Germinal center (tissue), 1 donor: Measurements from ENCODE around the gene YAF2.

Experiments
- DNase-seq: peaks from one replicate; pipeline ENCODE4 v3.0.0; 2012; ENCODE audit warnings: mixed read lengths, low spot score

Gene YAF2, protein sequence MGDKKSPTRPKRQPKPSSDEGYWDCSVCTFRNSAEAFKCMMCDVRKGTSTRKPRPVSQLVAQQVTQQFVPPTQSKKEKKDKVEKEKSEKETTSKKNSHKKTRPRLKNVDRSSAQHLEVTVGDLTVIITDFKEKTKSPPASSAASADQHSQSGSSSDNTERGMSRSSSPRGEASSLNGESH

DNA sequence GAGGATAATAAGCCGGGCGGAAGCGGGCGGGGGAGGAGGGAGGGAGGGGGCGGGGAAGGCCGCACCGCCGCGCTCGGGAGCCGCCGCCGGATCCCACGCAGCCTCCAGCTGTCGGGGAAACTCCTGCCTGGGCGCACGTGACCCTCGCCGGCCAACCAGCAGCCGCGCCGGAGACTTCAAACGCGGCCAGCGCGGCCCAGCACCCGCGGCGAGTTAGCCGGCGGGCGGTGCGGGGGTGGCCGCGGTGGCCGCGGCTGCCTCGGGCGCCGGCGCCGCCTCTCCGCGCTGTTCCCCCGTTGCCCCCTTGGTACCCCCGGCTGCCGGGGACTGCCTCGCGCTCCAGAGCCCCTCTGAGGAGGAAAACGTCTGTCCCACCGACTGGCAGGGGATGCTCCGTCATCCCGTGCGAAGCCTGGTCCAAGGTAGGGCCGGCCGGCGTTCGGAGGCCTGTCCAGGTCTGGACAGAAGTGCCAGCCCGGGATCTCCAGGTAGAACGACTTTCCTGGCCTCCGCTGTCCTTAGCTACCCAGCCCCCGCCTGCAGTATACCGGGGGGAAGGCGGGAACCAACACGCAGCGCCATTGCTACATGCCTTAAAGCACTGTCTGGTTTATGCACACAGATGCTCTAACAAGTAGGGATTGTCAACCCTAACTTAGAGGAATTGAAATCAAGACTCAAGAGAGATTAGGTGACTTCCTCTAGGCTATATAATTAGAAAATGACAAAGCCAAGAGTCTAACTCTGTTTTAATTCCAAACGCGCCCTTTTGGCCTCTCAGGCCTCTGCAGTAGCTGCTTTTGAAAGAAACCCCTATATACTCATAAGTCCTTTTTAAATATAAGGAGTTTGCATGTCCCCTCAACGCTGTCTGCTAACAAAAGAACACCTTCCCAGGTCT, at the start of gene YAF2:
Gene YAF2, minus strand, starts transcription at position 9 of the 901 bp plus-strand sequence. CDS start 68 bp downstream, outside the sequence.
- peak; percentile 88 for DNase-seq

DNA sequence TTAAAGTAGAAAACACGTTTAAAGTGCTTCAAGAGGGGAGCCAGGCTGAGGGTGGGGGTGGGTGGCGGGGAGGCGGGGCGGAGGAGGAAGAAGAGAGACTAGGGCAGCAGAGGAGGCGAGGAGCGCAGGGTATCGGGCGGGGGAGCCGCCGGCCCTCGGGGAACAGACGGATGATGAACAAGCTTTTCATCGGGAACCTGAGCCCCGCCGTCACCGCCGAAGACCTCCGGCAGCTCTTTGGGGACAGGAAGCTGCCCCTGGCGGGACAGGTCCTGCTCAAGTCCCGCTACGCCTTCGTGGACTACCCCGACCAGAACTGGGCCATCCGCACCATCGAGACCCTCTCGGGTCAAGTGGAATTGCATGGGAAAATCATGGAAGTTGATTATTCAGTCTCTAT, 48.7 kb upstream of the YAF2 start:
- no peak for DNase-seq

DNA sequence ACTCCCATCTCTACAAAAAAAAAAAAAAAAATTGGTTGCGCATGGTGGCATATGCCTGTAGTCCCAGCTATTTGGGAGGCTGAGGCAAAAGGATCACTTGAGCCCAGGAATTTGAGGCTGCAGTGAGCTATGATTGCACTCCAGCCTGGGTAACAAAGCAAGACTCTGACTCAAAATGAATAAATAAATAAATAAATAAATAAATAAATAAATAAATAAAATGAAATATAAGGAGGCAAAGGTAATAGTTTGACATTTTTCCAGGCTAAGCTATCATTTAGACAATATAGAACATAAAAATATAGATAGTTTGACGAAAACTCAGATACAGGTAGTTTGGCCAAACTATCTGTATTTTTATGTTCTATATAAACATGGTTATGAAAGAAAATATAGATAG, 47.4 kb upstream of the YAF2 start:
- no peak for DNase-seq

DNA sequence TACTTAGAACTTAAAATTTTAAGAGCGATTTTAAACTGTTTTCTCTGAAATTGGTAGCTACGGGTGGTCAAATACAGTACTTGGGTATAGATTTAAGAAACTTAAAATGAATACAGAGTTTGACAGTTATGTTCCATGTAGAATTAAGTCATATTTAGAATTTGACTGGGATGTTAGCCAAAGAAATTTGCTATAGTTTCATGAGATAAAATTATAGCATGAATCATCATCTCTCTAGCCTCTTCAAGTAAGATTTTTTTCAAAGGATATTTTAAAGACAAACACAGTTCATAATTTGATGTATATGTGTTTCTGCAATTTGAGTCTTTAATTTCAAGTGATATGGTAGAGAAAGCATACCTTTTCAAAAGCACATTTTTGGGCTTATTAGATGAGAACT, 46.8 kb upstream of the YAF2 start:
- DNase-seq = no peak

DNA sequence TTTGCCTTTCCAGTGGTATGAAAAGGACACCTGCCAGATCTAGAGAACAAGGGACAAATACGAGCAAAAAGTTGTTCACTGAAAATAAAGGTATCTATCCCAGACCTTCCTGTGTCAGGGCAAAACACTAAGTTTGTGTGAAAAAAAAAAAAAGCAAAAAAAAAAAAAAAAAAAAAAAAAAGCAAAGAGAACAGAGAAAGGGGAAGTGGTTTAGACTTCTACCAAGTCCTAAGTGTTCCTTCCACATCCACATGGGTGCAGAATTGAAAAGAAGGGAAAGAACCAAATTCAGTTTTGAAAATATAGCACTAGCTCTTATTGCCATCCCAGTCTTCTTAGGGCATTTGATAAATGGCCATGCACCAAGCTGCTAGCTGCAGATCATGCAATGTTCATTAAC, 46.1 kb upstream of the YAF2 start:
- no peak for DNase-seq

DNA sequence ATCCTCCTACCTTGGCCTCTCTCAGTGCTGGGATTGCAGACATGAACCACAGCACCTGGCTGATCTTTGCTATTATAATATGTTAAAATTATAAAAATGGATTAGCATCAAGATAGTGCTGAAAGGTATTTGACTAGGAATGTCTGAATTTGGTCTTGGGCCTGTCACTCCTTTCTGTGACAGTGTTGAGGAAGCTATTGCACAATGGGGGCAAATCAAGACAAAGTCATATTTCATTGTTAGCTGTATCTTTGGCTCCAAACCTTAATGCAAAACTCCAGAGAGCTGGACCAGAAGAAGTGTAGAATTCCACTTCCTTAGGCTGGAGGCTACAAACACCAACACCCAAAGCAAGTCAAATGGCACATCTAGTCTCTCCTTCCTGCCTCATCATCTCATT, 45.7 kb upstream of the YAF2 start:
- no peak for DNase-seq

DNA sequence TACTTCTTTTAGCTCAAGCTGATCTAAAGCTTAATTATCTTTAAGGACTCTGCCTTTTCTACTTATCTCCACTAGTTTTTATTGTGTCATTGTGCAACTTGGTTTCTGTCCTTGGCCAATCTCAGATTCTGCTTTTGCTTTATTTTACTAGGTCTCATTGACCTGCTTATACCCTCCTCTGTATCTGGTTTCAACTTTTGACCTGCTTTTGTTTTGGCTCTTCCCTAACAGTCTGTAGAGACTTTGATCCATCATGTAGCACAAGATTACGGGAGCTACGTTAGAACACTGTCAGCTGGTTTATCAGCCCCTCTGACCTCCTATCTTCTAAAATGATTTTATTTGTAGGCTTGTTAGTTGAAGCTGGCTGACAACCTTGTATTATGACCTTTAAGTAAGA, 44.2 kb upstream of the YAF2 start:
- DNase-seq = no peak

DNA sequence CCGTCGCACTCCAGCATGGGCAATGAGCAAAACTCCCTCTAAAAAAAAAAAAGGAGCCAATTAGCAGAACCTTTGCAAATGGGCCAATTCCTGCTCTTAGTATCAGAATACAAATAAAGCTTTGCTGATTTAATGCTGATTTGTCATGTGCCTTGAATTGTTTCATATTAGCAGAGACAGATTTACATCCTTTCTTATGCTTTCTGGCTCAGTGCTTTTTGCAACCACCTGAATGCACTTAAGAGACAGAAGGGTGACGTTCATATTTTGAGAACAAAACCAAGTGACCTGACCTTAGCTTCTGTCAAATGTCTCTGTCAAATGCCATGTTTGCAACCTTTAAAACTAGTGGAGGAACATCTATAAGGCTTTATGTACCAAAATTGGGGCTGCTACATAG, 43.8 kb upstream of the YAF2 start:
- DNase-seq = no peak

DNA sequence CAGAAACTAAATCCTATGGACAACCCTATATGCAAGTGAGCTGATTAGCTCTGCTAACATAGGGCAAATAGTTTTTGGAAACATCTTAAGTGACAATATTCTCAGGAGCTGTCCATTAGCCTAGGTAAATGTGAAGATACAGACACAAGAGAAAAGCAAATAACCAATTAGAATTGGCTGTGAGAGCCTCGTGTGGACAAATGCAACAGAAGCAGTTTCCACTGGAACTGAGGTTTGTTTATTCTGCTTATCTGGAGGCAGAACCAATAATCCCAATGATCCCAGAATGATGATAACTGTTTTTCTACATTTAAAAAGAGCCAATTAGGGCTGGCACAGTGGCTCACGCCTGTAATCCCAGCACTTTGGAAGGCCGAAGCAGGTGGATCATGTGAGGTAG, 43.2 kb upstream of the YAF2 start:
- DNase-seq = no peak

DNA sequence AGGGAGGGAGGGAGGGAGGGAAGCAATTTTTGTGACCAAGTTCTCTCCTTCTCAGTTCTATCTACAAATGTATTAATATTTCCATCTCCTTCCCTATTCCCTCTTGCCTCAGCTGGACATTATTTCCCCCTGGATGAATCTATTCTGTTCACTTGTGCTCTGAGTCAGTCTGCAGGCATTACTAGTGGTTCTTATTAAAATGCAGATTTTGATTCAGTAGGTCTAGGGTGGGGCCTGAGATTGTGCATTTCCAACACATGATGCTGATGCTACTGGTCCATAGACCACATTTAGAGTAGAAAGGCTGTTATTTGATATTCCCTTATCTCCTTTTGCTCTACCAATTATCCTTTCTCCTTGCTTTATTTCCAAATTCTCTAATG, 40.1 kb upstream of the YAF2 start:
- DNase-seq = no peak

DNA sequence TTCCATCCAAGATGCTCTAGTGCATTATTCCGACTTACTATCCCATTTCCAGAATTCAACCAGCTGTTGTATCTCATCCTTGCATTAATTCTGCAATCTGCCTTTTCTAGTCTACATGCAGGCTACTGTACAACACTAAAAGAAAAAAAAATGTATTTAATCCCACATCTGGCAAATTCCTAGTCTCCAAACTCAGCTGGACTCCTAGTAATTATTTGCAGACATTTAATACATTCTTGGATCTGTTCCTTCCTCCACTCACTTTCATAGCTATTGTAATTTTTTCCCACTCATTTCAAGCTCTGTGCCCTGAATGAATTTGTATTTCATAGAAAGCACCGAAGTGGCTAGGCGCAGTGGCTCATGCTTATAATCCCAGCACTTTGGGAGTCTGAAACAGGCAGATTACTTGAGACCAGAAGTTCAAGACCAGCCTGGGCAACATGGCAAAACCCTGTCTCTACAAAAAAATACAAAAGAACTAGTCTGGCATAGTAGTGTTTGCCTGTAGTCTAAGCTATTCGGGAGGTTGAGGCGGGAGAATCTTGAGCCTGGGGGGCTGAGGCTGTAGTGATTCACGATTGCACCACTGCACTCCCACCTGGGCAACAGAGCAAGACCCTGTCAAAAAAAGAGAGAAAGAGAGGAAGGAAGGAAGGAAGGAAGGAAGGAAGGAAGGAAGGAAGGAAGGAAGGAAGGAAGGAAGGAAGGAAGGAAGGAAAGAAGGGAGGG, 39.5 kb upstream of the YAF2 start:
- no peak for DNase-seq

DNA sequence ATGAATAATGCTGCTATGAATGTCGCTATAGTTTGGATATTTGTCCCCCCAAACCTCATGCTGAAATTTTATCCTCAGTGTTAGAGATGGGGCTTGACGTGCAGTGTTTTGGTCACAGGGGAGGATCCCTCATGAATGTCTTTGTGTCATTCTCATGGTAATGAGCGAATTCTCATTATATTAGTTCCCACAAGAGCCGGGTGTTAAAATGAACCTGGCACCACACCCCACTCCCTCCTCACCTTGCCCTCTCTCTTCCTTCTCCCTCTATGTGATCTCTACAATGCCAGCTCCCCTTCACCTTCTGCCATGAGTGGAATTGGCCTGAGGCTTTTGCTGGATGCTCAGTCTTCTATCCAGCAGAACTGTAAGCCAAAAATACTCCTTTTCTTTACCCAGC, 37.5 kb upstream of the YAF2 start:
- no peak for DNase-seq

DNA sequence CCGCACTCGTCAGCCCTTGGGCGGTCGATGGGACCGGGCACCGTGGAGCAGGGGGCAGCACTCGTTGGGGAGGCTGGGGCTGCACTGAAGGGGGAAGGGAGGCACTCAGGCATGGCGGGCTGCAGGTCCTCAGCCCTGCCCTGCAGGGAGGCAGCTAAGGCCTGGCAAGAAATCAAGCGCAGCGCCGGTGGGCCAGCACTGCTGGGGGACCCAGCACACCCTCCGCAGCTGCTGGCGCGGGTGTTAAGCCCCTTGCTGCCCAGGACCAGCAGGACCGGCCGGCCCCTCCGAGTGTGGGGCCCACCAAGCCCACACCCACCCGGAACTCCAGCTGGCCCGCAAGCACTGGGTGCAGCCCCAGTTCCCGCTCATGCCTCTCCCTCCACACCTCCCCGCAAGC, 35.7 kb upstream of the YAF2 start:
- DNase-seq = no peak

DNA sequence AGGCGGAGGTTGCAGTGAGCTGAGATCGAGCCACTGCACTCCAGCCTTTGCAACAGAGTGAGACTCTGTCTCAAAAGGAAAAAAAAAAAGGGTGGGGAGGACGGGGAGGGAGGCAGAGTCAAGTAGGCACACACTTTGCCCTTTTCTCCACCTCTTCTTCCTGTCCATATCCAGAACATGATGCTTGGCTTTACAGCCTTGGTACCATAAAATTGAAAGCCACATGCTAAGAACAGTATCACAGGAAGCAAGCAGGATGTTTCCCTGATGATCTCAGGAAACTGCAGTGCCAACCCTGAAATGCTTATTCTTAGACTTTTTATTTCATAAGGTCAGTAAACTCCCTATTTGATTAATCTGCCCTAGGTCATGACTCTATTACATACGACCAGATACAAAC, 32.5 kb upstream of the YAF2 start:
- DNase-seq = no peak

DNA sequence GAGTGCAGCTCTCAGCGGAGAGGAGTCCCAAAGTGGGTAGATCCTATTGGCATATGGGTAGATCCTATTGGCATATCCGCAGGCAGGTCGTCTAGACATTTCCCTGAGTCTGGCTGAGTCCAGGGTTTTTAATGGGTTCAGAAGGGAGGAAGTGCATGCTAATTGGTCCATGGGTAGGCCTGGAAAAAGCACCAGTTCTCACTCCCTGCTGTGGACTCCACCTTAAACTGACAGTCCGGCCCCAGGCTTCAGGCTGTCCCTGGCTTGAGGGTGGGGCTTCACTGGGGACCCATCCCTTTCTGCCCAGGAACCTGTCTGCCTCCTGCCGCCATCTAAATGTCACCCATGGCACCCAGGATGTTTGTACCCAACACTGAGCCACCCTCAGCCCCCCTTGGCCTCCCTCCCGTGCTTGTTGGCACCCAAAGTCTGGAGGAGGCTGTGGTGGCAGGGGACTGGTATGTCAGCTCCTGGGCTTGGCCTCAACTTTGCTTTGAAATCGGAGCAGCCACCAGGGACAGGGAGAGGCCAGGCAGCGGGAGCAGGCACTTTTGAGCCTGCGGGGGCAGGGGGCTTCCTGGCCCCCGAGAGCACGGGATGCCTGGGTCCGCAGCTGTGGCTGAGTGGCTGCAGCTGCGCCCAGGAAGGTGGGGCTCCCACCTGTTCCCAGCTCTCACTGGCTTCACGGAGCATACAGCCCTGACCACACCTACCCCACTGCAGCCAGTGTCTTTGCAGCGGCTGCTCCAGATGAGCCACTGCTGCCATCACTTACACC, 29.6 kb upstream of the YAF2 start:
- no peak for DNase-seq

DNA sequence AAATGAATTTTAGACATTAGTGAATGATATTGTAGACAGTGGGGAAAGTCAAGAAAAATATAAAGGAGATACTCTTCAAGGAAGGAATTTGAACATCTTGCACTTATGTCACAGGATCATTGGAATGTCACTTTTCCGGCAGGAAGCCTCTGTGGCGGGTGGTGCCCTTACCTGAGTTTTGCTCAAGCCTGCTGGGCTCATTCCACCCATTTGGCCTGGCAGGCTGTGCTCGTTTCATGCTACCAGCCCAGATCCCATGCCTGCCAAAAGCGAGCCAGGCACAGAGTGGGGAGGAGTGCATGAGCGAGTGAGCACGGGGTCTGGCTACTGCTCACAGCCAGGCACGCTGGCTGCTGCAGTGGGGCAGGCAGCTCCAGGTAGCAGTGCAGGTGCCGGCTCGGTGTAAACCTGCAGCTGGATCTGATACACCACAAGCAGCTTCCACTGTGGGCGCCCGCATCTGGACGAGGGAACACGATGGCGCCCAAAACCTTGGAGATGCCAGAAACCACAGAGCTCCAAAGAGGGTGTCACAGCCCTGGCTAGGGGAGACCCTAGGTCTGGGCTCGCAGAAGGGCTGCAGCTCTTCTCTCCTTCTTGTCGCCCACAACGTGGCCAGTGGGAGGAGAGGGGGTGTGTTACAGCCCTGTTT, 28.7 kb upstream of the YAF2 start:
- DNase-seq = no peak

DNA sequence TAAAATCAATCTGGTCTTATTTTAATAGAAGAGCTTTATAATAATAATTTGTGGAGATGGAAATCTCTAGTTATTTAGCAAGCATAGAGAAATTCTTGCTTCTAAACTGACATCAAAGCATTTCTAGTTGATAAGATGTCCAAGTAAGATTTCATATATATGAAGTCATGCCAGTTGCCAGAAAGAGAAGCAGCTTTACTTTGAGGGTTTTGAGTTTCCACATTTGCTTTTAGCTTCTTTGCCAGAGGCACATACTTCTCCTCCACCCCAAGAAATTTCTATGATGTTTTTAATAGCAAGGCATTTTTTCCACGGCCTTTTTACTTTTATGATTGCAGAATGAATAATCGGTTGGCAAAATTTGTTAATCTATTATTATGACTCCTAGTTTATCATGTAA, 24.2 kb upstream of the YAF2 start:
- no peak for DNase-seq

DNA sequence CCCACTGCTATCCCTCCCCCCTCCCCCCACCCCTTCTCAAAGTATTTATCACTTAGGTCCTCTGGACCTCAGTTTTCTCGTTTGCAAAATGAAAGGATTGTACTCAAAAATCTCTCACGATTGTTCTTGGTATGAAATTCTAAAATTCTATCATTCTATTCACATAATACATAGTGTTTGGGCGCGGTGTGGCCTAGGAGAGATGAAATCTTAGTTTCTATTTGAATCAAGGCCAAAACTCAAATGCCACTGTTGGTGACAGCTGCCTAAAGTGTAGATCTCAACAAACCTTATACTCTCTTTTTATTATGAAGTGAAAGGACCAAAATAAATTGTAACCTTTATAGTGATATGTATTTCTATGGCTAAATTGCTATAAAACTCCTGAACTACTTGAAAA, 23.7 kb upstream of the YAF2 start:
- no peak for DNase-seq

DNA sequence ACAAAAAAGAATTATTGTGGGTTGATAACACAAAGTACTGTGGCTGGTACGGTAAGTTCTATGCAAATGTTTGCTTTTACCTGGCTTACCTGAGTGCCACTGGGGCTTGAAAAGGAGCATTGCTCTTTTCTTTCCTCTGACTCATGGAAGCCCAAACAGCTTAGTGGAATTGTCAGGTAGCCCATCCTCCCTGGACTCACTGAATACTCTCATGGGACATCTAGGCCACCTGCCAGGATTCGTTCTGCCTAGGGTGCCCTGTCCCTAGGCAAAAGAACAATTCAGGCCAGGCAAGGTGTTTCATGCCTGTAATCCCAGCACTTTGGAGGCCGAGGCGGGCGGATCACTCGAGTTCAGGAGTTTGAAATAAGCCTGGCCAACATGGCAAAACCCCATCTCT, 22.5 kb upstream of the YAF2 start:
- no peak for DNase-seq

DNA sequence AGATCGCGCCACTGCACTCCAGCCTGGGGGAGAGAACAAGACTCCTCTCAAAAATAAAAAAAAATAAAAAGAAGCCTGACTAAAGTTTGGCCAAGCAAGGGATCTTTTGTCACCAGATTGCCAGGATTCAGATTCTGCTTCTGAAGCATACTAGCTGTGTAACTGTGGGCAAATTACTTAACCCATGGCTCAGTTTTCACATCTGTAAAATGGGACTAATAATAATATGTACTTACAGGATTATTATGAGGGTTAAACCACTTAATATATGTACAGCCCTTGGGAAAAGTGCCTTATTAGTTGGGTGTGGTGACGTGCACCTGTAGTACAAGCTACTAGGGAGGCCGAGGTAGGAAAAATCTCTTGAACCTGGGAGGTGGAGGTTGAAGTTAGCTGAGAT, 21.7 kb upstream of the YAF2 start:
- DNase-seq = no peak

DNA sequence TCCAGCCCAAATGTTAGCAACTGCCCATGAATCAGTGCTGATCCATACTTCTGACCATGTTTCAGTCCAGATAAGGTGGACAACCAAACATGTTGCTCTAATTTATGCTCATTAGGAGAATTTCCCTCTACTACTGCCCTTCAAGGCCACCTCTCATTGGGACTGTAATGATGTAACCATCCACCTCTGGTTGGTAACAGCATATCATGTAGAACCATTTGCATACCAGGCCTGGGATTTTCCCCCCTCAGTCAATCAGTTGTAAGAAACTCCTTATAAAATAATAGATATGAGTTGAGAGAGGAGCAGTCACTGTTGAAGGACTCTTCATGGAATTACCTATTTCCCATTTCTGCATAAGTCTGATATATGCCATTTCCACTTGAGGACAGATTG, 17.8 kb upstream of the YAF2 start:
- no peak for DNase-seq
